SK-N-SH (cell line): Measurements from ENCODE around the gene C15orf40.

ENCODE experiments used
- TAF1 ChIP-seq: IDR thresholded peaks from 2 replicates; pipeline ENCODE4 v1.6.1; 2012; ENCODE audit warnings: low read depth, mild to moderate bottlenecking, low read length, moderate library complexity, borderline replicate concordance
- TF ChIP-seq, protein P1 (sequence below): fragments of 200-600 bp; sonication (generic); IDR thresholded peaks from 2 replicates; pipeline ENCODE4 v1.6.1; 2017; ENCODE audit warnings: antibody characterized with exemption, mild to moderate bottlenecking, moderate library complexity

DNA sequence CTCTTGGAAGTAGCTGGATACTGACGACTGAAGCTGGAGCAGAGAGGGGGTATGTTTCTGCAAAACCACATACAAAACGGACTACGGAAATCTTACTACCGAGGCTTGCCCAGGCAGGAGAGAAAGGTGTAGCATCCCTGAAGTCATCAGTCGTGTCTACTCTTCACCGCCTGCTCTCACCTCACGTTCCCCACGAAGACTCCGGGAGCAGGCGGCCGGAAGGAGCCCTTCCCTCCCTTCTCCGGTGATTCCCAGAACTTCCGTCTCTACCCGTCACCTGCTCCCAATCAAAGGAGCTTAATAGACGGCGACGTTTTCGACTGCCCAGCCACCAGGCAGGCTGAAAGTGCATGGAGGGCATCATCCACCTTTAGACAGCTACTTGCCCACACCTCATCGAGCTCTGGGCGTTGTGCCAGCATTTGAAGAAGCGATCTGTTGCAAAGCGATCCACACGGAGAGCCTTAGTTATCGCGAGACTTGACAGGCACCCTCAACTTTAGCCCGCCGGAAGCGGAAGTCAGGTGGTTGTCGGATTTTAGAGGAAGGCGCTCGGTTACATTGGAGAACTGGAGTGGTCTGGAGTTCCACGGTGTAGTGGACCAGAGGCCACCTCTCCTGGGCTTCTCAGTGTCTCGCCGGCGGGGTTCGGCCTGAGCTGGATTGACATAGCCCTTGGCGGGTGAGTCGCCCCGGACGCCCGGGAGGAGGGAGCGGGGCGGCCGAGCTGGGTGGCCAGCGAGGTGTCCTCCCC is 25.6 kb downstream of the C15orf40 start, which contains the start of gene RAMAC:
- TF ChIP-seq, protein P1, sequence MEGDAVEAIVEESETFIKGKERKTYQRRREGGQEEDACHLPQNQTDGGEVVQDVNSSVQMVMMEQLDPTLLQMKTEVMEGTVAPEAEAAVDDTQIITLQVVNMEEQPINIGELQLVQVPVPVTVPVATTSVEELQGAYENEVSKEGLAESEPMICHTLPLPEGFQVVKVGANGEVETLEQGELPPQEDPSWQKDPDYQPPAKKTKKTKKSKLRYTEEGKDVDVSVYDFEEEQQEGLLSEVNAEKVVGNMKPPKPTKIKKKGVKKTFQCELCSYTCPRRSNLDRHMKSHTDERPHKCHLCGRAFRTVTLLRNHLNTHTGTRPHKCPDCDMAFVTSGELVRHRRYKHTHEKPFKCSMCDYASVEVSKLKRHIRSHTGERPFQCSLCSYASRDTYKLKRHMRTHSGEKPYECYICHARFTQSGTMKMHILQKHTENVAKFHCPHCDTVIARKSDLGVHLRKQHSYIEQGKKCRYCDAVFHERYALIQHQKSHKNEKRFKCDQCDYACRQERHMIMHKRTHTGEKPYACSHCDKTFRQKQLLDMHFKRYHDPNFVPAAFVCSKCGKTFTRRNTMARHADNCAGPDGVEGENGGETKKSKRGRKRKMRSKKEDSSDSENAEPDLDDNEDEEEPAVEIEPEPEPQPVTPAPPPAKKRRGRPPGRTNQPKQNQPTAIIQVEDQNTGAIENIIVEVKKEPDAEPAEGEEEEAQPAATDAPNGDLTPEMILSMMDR: no peak
- TF ChIP-seq TAF1: no peak; the same call in 1 of the 2 replicates
